Mammary epithelial cell (primary cell): Measurements from ENCODE around the gene TASOR2.

Experiments
- CTCF ChIP-seq, 2 donors: IDR thresholded peaks in 1 of 2; conservative IDR thresholded peaks in 1 of 2; 2 replicates each; pipeline ENCODE4 v1.5.1; 2011 to 2012; ENCODE audit warnings: inconsistent platforms in 2 of 2, low read length in 2 of 2, mild to moderate bottlenecking in 2 of 2, control low read depth in 1 of 2, low read depth in 1 of 2; ENCODE audit not compliant: insufficient read depth in 1 of 2; ENCODE audit errors: extremely low read depth in 1 of 2
- EZH2 ChIP-seq: IDR thresholded peaks from 2 replicates; pipeline ENCODE4 v1.6.1; 2012; ENCODE audit warnings: low read length, inconsistent platforms, borderline replicate concordance

GRCh38 chr10:5669604-5670003 lies 15.0 kb upstream of the TASOR2 start:
- TF ChIP-seq EZH2: no peak
- TF ChIP-seq CTCF (conservative IDR thresholded peaks at IDR 0.05 in 1 of 2, IDR thresholded peaks at IDR 0.05 in 1 of 2; ENCODE audit: extremely low read depth in 1 of 2, insufficient read depth in 1 of 2, low read depth in 1 of 2, low read length in 2 of 2): no peak
